GM18499 (cell line): ENCODE measurements around the gene PLLP.
"Not testable (repeated sequence)": the region's sequence is repeated elsewhere in the genome, so short reads cannot be mapped to it uniquely, and the experiment has no call there.

ENCODE experiments used
- ATAC-seq: cut with Tn5 transposase; IDR thresholded peaks from one replicate; pipeline ENCODE4 v1.9.1; 2021; ENCODE audit warnings: moderate number of reproducible peaks; ENCODE audit not compliant: insufficient read depth, unreplicated experiment

Gene PLLP

DNA sequence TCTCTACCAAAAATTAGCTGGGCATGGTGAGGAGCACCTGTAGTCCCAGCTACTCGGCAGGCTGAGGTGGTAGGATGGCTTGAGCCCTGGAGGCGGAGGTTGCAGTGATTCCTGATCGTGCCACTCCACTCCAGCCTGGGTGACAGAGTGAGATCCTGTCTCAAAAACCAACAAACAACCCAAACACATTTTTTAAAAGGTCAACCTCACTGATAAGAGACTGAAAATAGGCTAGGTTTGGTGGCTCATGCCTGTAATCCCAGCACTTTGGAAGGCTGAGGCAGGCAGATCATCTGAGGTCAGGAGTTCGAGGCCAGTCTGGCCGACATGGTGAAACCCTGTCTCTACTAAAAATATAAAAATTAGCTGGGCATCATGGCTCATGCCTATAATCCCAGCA, 8.5 kb downstream of the PLLP start:
- not testable (repeated sequence) for ATAC-seq

DNA sequence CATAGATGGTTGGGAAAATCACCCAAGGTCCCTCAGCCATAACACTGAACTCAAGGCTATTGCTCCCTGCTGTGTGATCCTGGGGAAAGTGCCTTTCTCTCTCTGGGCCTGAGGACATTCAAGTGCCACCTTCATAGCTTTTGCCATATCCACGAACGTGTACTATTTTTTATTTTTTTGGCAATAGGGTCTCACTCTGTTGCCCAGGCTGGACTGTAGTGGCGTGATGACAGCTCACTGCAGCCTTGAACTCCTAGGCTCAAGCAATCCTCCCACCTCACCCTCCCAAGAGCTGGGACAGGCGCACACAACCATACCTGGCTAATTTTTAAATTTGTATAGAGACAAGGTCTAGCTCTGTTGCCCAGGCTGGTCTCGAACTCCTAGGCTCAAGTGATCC, 10.6 kb downstream of the PLLP start:
- ATAC-seq = no peak

DNA sequence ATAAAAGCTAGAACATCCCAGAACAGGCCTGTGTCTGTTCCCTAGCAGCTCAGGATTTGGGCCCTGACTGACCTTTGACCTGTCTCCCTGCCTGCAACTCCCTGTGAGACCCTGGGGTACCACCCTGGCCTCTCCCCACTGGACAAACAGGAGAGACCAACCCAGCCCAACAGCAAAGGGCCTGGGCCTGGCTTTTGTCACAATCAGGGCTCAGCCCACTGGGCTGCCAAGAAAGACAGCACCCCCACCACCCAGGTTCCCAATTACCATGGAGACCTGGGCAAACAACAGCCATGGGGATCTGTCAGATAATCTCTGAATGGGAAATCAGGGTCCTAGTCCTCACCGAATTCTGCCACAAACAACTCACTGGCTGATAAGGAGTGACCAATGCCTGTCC, 11.1 kb downstream of the PLLP start:
- ATAC-seq = no peak

GRCh38 chr16:57271867-57272495, 12.5 kb downstream of the PLLP start:
- ATAC-seq = no peak

DNA sequence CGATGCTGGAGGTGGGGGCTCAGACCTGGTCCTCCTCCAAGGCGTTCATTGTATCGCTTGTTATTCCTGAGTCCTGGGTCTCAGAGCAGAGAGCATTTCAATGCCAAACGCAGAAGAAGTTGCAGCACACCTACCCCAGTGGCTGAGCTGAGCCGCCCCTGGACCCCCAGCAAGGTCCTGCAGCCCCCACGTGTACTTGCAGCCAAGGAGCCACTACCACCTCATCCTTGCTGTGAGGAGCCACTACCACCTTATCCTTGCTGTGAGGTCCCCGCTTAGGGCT, 13.5 kb downstream of the PLLP start:
- no peak for ATAC-seq

DNA sequence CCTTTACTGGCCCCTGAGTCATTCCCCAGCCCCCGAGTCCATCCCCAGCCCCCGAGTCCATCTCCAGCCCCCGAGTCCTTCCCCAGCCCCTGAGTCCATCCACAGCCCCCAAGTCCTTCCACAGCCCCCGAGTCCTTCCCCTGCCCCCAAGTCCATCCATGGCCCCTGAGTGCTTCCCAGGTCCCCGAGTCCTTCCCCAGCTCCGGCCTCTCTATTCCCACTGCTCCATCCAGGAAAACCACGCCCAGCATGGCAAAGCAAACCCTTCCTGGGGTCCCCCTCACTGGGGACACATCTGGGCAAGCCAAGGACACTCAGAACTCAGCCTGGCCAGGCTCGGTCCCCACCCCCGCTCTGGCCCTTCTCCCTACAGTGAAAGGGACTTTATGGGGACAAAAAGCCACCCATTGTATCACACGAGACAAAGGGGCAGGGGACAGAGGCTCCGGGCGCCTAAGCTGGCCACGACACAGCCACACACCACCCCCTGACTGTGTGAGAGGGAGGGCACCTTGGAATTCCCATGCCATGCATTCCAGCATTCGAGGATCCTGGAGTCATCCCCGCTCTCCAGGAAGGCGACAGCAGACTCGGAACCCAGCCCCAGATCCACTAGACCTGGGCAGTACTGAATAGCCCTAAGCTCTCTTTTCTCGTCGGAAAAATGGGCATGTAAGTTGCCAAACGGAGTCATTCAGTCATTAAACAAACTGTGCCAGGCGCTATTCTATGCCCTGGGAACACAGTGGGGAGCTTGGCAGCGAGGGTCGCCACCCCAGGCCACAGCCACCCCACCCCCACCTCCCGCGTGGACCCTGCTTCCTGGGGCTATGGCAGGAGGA, 14.0 kb downstream of the PLLP start:
- no peak for ATAC-seq

DNA sequence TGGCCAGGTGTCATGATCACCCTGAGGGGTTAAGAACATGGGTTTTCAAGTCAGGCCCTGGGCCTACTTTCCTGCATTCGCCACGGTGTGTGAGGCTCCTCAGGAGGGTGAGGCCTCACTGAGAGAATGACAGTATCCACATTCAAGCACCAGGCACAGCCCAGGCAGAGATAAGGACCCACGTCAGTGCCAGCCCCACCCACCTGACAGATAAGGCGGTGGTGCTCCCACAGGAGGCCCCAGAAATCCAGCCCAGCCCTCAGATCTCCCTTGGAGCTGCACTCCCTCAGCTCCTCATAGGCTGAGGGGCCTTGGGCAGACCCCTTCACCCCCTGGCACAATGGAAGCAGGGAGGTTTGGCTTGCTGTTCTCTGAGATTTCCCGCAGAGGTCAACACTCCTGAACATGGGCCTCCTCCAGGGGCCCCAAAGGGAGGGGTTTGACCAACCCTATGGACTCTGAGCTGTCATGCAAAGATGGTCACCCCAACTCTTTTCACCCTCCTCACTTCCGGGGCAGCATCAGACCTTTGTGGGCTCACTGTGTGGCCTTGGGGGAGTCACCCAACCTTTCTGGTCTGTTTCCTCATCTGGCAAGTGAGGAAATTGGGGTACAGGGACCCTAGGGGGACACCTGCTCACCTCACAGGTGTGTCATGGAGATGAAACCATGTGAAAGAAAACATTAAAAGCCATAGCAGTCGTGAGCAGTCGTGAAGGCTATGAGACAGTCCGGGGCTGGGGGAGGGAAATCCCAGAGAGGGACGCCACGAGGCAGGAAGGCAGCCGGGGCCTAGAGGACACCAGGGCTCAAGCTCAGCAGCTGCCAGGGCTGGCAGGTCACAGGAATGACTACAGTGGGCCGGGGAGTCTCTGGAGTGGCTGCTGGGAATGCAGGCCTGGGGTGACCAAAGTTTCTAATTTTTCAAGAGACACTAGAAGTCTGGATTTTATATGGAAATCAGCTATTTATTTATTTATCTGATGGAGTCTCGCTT, 15.4 kb downstream of the PLLP start:
- no peak for ATAC-seq

- not testable (repeated sequence) for ATAC-seq
Observed at GRCh38 chr16:57267343-57267742, 17.1 kb downstream of the PLLP start.

GRCh38 chr16:57266531-57267260, 17.8 kb downstream of the PLLP start:
- ATAC-seq = no peak

- ATAC-seq = no peak
Observed at GRCh38 chr16:57265850-57266530, 18.5 kb downstream of the PLLP start.

- ATAC-seq = no peak
Observed at GRCh38 chr16:57264950-57265371, 19.5 kb downstream of the PLLP start.

DNA sequence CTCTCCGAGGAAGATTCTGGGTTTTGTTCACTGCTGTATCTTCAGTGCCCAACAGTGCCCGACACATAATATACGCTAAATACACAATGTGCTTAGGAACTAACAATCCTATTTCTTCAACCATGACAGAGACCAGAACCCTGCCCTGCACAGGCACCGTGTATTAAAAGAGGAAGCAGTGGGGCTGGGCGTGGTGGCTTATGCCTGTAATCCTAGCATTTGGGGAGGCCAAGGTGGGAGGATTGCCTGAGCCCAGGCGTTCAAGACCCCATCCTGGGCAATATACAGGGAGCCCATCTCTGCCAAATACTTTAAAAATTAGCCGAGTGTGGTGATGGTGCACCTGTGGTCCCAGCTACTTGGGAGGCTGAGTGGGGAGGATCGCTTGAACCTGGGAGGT, 20.1 kb downstream of the PLLP start:
- no peak for ATAC-seq

- ATAC-seq = no peak
Observed at GRCh38 chr16:57263541-57264351, 20.7 kb downstream of the PLLP start.

DNA sequence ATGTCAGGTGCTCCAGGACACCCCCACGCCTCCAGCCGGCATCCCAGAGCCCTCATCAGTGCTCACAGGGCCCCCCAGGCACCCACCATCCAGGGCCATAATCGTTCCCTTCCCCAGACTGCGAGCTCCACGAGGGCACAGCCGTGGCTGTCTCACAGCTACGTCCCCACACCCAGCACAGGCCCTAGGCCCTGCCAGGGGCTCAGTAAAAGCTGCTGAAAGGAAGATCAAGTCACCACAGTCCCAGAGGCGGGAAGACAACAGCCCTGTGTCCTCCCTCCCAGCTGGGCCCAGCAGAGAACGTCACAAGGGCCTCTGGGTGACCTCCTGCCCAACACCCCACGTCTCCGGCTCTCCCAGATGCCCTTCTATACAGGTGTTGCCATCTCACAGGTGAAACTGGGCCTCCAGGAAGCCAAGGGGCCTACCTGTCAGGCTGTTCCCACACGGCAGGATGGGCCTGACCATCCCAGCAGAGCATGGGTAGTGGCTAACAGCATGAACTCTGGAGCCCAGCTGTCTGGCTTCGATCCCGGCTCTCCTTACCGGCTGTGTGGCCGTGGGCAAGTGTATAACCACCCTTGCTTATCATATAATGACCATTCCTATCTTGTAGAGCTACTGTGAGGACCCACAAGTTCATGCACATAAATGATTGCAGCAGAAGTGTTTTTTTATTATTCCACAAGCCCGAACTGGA, 21.5 kb downstream of the PLLP start:
- ATAC-seq = no peak

DNA sequence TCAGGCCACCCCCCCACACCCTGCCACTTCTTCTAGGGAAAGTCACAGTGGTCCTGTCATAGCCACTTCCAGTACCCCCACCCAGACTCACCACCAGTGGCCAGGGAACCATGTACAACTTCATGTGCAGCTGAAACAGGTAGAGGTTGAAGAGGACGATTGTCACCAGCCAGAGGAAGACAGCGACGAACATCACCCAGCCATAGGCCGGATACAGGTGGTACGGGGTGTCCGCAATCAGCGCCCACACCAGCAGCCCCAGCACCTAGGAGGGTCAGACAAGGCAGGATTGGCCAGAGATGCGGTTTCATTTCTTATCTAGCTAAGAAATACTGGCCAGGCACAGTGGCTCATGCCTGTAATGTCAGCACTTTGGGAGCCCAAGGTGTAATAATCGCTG, 22.7 kb downstream of the PLLP start:
- ATAC-seq = no peak

DNA sequence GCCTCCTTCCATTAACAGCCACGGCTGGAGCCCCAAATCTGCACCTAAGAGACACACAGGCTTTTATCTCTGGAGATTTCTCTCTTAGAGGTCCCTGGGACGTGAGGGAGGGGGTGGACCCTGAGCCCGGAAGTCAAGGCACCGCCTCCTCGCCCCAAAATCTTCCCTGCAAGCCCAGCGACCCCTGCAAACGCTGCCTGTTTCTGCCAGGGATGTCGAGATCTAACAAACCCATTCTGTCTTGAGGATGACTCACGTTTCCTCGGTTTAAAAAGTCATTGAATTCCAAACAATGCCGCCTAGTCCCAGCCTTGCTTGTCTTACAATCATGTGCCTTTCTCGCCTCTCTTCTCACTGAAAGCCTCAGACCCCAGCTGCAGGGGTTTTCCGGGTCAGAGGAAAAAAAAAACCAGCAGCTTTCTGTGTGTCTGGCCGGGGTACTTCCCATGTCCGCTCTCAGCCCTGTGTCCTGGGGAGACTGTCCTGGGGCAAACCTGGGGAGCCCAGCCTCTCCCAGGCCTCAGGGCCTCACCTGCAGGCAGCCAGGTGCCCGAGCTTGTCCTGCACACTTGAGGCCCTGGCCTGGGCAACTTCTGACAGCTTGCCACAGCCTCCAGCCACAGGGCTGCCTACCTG, 24.1 kb downstream of the PLLP start:
- no peak for ATAC-seq

- no peak for ATAC-seq
Observed at GRCh38 chr16:57258910-57259475, 25.5 kb downstream of the PLLP start.
